IPS-18a (cell line): ENCODE measurements around the gene DNAJC10.
"Not testable (repeated sequence)": the region's sequence is repeated elsewhere in the genome, so short reads cannot be mapped to it uniquely, and the experiment has no call there.

ENCODE experiments used
- H3K27ac ChIP-seq: one replicate; pipeline ENCODE4 v1.5.1; 2013; ENCODE audit warnings: low read length
- H3K27me3 ChIP-seq: one replicate; pipeline ENCODE4 v1.6.1; 2013; ENCODE audit warnings: mild to moderate bottlenecking, low read length; ENCODE audit not compliant: control insufficient read depth, insufficient read depth
- H3K36me3 ChIP-seq: one replicate; pipeline ENCODE4 v1.6.1; 2013; ENCODE audit warnings: low read depth, low read length; ENCODE audit not compliant: control insufficient read depth
- H3K4me1 ChIP-seq: one replicate; pipeline ENCODE4 v1.6.1; 2013; ENCODE audit warnings: low read depth, low read length; ENCODE audit not compliant: control insufficient read depth
- H3K4me3 ChIP-seq: one replicate; pipeline ENCODE4 v1.5.1; 2013; ENCODE audit warnings: low read length
- H3K9ac ChIP-seq: one replicate; pipeline ENCODE4 v1.6.1; 2013; ENCODE audit warnings: mild to moderate bottlenecking, low read length, moderate library complexity
- H3K9me3 ChIP-seq: one replicate; pipeline ENCODE4 v1.6.1; 2013; ENCODE audit warnings: low read depth, low read length; ENCODE audit not compliant: control insufficient read depth

Gene DNAJC10

DNA sequence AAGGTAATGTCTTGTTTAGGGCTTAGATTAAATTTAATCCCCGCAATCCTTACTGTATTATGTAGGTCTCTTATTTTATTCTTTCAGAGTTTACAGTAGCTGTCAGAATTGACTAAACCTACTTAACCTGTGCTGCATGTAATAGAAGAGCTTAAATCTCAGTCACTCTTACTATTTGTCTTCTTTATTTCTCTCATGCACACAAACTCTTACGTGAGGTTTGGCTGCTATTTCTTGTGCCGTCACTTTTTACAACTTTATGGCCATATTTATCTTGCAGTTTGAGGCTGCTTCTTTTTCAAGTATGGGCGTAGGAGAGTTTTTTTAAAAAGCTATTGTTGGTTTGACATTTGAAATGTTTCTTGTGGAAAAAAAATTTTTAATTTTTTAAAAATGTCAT is 12.0 kb downstream of the DNAJC10 start:
- Histone ChIP-seq H3K27me3 (no peaks in the 10 kb centered on the region), H3K36me3 (peaks cover 63% of the 10 kb centered on the region), H3K27ac (no peak overlapping the region), H3K9ac (no peak overlapping the region), H3K4me1 (no peaks in the 10 kb centered on the region), H3K4me3 (no peak overlapping the region), H3K9me3 (no peaks in the 10 kb centered on the region)

DNA sequence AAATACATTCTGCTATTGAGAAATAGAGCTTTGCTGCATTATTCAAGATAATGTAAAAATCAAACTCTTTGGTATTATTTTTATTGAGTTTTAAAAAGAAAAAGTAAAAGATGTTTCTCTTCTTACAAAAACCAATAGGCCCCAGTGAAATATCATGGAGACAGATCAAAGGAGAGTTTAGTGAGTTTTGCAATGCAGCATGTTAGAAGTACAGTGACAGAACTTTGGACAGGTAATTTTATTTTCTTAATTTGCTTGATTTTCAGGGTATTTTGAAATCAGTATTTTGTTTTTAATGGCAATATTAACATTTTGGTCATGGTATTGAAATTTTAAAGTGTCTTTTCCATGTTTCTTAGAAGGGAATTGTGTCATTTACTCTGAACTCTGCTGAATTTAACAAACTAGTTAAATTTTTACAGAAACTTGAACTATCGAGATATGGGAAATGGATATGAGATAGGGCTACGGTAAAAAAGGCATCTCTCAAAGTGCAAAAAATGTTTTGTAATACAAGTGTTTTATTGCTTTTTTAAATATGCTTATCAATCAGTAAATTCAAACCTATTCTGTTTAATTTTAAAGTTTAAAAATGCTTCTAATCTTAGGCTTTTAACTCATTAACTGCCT is 13.8 kb downstream of the DNAJC10 start:
- H3K27me3 ChIP-seq, result no peaks in the 10 kb centered on the region
- no peaks in the 10 kb centered on the region for H3K9me3 ChIP-seq
- no peak overlapping the region for H3K4me3 ChIP-seq
- H3K9ac ChIP-seq, result no peak overlapping the region
- H3K36me3 ChIP-seq, result peaks cover 58% of the 10 kb centered on the region
- H3K27ac ChIP-seq, result no peak overlapping the region
- no peaks in the 10 kb centered on the region for H3K4me1 ChIP-seq

DNA sequence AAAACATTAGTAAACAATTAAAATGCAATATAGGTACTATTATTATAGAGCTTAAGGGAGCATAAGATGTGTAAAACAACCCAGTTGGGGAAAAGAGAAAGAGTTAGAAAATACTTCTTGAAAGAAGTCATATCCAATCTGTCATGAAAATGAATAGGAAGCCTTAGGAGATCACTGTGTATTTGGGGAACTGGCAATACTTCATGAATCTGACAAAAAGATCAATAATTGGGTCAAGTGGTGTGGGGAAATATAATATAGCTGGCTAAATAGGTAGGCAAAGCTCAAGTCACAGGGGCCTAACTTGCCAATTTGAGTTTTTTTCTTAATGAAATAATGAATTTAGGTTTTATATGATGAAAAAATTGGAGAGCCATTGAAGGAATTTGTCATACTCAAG is 14.4 kb downstream of the DNAJC10 start:
- H3K9ac ChIP-seq, result no peak overlapping the region
- H3K9me3 ChIP-seq, result no peaks in the 10 kb centered on the region
- H3K27me3 ChIP-seq, result no peaks in the 10 kb centered on the region
- H3K36me3 ChIP-seq, result peaks cover 52% of the 10 kb centered on the region
- H3K27ac ChIP-seq, result no peak overlapping the region
- H3K4me1 ChIP-seq, result no peaks in the 10 kb centered on the region
- H3K4me3 ChIP-seq, result no peak overlapping the region

DNA sequence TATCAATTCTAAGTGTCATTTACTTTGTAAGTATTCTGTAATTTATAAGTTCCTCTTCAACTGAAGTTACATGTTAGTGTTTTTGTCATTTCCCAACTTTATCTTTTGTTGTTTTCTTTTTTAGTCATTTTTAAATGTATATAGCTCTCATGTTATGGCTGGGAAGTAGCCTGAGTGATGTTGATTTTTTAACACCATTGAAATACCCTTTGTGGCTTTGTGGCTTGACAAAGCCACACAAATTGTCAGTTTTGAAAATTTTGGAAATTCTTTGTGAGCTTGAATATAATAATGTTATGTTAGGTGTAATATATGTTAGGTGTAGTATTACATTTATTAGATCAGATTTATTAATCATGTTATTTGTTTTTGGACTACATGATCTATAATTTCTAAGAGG is 16.7 kb downstream of the DNAJC10 start:
- H3K36me3 ChIP-seq, result peaks cover 60% of the 10 kb centered on the region

DNA sequence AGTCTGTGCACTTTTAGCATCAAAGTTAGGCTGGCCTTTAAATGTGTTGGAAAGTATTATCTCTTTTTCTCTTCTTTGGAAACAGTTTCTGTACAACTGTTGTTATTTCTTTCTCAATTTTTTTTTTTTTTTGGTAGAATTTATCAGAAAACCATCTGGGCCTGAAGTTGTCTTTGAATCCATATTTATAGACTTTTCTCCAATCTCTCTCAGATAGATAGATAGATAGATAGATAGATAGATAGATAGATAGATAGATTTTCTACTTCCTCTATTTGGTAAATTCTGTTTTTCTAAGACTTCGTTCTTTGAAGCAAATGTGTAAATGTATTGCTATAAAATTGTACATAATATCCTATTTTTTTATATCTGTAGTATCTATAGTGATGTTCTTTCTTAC is 17.5 kb downstream of the DNAJC10 start:
- no peak overlapping the region for H3K9ac ChIP-seq
- no peaks in the 10 kb centered on the region for H3K9me3 ChIP-seq
- H3K27me3 ChIP-seq, result no peaks in the 10 kb centered on the region
- peaks cover 66% of the 10 kb centered on the region for H3K36me3 ChIP-seq
- no peak overlapping the region for H3K27ac ChIP-seq
- no peaks in the 10 kb centered on the region for H3K4me1 ChIP-seq
- no peak overlapping the region for H3K4me3 ChIP-seq

More for the DNA sequence above, 16.7 kb downstream of the DNAJC10 start:
- Histone ChIP-seq H3K27me3 (no peaks in the 10 kb centered on the region), H3K4me1 (no peaks in the 10 kb centered on the region), H3K4me3 (no peak overlapping the region), H3K9ac (no peak overlapping the region), H3K27ac (no peak overlapping the region), H3K9me3 (no peaks in the 10 kb centered on the region)

DNA sequence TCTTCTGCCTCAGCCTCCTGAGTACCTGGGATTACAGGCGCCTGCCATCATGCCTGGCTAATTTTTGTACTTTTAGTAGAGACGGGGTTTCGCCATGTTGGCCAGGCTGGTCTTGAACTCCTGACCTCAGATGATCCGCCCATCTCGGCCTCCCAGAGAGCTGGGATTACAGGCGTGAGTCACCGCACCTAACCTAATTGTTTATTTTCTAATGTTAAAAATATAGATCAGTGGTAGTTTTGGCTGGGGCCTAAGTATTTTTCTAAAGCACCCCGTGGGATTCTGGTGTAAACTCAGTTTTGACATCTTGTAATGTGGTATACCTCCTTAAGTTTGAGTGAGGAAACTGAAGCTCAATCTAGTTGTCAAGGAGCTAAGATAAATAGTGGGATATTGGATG is 20.8 kb downstream of the DNAJC10 start:
- H3K9me3 ChIP-seq, H3K9ac ChIP-seq, H3K4me1 ChIP-seq, H3K27me3 ChIP-seq, H3K27ac ChIP-seq, H3K4me3 ChIP-seq: not testable (repeated sequence)
- H3K36me3 ChIP-seq, result peaks cover 57% of the 10 kb centered on the region

DNA sequence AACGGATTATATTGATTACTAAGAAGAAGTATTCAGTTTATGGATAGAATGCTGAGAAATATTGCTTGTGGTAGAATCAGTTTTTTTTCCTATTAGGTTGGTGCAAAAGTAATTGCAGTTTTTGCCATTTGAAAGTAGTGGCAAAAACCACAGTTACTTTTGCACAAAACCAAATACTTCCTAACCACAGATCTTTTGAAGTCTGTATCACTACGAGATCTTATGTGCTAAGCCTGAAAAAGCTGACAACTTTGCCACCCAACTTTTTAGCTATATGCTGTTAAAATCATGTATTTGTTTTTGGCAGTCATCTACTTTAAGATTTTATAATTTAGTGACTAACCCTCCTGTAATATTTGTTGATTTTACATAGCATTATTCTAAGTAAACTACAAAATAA is 24.6 kb downstream of the DNAJC10 start:
- Histone ChIP-seq H3K27ac (no peak overlapping the region), H3K4me1 (no peaks in the 10 kb centered on the region), H3K4me3 (no peak overlapping the region), H3K9ac (no peak overlapping the region), H3K9me3 (no peaks in the 10 kb centered on the region), H3K36me3 (peaks cover 77% of the 10 kb centered on the region), H3K27me3 (no peaks in the 10 kb centered on the region)

DNA sequence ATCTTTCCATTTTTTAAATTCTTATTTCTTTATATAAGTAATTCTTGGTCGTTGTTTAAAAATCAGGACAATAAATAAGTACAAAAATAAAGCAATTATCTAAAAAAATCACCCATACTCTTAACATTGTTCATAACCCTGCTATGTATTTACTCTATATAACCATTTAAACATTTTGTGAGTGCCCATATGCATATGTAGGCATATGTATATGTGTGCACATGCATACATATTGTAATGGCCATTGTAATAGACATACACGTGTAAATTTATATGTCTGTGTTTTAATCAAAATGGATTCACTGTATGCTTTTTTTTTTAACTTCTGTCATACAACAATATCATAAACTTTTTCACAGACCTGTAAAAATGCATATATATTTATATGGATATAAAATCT is 25.6 kb downstream of the DNAJC10 start:
- no peaks in the 10 kb centered on the region for H3K27me3 ChIP-seq
- H3K9me3 ChIP-seq, result no peaks in the 10 kb centered on the region
- H3K27ac ChIP-seq, result no peak overlapping the region
- H3K36me3 ChIP-seq, result peaks cover 70% of the 10 kb centered on the region
- H3K9ac ChIP-seq, result no peak overlapping the region
- no peaks in the 10 kb centered on the region for H3K4me1 ChIP-seq
- no peak overlapping the region for H3K4me3 ChIP-seq

DNA sequence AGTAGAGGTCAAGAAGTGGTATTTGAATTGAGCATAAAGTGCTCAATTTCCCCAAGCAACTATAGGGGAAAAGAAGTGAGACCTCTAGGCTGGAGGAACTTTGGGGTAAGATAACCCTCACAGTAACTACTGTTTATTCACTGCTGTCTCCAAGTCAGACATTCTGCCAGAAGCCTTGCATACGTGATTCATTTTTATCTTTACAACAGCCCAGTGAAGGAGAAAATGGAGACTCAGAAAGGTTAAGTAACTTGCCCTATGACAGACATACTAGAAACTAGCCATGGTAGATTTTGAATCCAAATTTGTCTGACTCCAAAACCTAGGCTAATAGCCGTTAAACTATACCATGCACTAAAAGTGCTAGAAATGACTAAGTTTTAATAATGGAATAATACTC is 28.4 kb downstream of the DNAJC10 start:
- H3K36me3 ChIP-seq, result peaks cover 50% of the 10 kb centered on the region

DNA sequence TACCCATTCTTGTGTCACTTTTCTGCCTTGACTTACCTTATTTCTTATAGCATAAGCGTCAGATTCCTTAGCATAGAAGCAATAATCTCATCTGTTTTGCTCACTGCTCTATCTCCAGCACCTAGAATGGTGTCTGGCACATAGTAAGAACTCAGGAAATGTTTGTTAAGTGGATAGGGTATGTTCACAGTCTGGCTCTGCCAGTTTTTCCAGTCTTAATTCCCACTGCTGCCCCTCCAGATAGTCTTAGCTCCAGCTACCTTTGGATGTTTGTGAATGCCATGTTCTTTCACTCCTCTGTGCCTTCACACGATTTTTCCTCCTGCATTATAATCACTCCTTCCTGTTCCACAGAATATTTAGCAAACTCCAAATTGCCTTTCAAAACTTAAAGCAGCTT is 29.0 kb downstream of the DNAJC10 start:
- Histone ChIP-seq H3K4me3 (no peak overlapping the region), H3K27me3 (no peaks in the 10 kb centered on the region), H3K27ac (no peak overlapping the region), H3K9me3 (no peaks in the 10 kb centered on the region), H3K9ac (no peak overlapping the region), H3K4me1 (no peaks in the 10 kb centered on the region), H3K36me3 (peaks cover 50% of the 10 kb centered on the region)

More for the DNA sequence above, 28.4 kb downstream of the DNAJC10 start:
- Histone ChIP-seq H3K27me3 (no peaks in the 10 kb centered on the region), H3K9ac (no peak overlapping the region), H3K4me1 (no peaks in the 10 kb centered on the region), H3K9me3 (no peaks in the 10 kb centered on the region), H3K27ac (no peak overlapping the region), H3K4me3 (no peak overlapping the region)

DNA sequence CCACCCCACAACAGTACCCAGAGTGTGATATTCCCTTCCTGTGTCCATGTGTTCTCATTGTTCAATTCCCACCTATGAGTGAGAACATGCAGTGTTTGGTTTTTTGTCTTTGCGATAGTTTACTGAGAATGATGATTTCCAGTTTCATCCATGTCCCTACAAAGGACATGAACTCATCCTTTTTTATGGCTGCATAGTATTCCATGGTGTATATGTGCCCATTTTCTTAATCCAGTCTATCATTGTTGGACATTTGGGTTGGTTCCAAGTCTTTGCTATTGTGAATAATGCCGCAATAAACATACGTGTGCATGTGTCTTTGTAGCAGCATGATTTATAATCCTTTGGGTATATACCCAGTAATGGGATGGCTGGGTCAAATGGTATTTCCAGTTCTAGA is 29.8 kb downstream of the DNAJC10 start:
- H3K9me3 ChIP-seq, H3K4me1 ChIP-seq, H3K27me3 ChIP-seq, H3K9ac ChIP-seq, H3K27ac ChIP-seq, H3K4me3 ChIP-seq: not testable (repeated sequence)
- peaks cover 45% of the 10 kb centered on the region for H3K36me3 ChIP-seq

DNA sequence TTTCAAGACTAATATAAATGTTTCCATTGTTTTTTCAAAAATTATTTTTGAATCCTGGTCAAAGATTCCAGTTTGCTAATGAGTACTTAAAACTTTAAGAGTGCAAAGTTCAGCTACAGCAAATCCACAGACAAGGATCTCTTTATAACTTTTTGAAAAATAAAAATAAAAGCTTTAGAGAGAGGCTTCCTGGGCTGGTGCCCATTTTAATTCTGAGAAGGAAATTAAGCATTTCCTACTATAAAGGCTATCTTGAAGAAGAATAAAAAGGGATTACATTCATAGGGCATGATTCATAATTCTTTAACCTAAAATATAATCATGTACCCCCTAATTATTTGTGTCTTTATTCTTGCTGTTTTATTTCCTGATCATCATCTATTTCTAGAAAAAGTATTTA is 38.2 kb downstream of the DNAJC10 start:
- peaks cover 74% of the 10 kb centered on the region for H3K36me3 ChIP-seq

More for the DNA sequence above, 38.2 kb downstream of the DNAJC10 start:
- H3K27ac ChIP-seq, result no peak overlapping the region
- no peaks in the 10 kb centered on the region for H3K27me3 ChIP-seq
- no peak overlapping the region for H3K9ac ChIP-seq
- H3K9me3 ChIP-seq, result no peaks in the 10 kb centered on the region
- no peak overlapping the region for H3K4me3 ChIP-seq
- no peaks in the 10 kb centered on the region for H3K4me1 ChIP-seq
